Upper lobe of left lung (tissue), 4 donors: Measurements from ENCODE around the gene ZNF506.
A peak's percentile ranks its signal among the peaks of the same experiment; 100 is the strongest.

Experiments
- POLR2A ChIP-seq, 4 donors: fragments of 450-650 bp; IDR thresholded peaks; one replicate each; pipeline ENCODE4 v1.5.1; 2016 to 2017; ENCODE audit warnings: antibody characterized with exemption in 4 of 4, mild to moderate bottlenecking in 2 of 4
- TF ChIP-seq, protein P1 (sequence below), 6 experiments: fragments of 450-650 bp in 4 of 6; fragments of 200-600 bp in 2 of 6; sonication (generic) in 2 of 6; IDR thresholded peaks; one replicate each; pipeline ENCODE4 v1.5.1; 2016 to 2019; ENCODE audit warnings: antibody characterized with exemption in 6 of 6

DNA sequence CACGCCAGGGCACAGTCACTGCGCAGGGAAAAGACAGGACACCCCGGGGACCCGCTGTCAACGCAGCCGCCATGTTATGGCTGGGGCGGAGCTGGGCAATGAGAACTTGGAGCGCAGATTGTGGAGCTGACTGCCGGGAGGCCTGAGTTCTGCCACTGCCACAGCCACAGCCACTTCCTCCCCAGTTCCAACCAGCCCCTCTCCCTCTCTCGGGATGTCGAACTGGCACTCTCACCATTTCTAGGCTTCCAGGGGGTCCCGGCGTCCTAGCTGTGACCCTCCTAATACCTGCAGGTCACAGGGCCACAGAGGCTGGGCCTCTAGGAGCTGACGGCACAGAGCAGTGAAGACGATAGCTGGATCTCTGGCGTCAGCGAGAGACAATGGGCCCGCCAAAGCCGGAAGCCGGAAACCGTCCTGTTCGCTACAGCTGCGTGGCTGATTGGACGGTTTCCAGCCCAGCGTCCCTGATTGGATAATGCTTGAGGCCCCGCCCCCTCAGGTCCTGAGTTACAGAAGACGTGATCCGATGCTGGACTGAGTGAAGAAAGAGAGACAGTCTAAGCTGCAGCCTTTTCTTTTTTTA is at the start of gene ZNF506:
- TF ChIP-seq, protein P1, sequence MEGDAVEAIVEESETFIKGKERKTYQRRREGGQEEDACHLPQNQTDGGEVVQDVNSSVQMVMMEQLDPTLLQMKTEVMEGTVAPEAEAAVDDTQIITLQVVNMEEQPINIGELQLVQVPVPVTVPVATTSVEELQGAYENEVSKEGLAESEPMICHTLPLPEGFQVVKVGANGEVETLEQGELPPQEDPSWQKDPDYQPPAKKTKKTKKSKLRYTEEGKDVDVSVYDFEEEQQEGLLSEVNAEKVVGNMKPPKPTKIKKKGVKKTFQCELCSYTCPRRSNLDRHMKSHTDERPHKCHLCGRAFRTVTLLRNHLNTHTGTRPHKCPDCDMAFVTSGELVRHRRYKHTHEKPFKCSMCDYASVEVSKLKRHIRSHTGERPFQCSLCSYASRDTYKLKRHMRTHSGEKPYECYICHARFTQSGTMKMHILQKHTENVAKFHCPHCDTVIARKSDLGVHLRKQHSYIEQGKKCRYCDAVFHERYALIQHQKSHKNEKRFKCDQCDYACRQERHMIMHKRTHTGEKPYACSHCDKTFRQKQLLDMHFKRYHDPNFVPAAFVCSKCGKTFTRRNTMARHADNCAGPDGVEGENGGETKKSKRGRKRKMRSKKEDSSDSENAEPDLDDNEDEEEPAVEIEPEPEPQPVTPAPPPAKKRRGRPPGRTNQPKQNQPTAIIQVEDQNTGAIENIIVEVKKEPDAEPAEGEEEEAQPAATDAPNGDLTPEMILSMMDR (IDR thresholded peaks at IDR 0.05) = peak in 2 of 6 experiments; percentile 5 to 12
- TF ChIP-seq POLR2A (IDR thresholded peaks at IDR 0.05) = peak; percentile 81 to 92 (median 88)
